ENCODE data around the gene CDK4. TPM values are rescaled to one million over a fixed set of nuclear protein-coding genes. Genes with fewer than 3 reads are reported as not detected.
"Not testable (repeated sequence)": the region's sequence is repeated elsewhere in the genome, so short reads cannot be mapped to it uniquely, and the experiment has no call there.

The CDK4 gene
- polyA plus RNA-seq, 1 donor (not counting 4 experiments of a cell fraction or from before 2014, with no cell fraction given): 146 TPM

- Histone ChIP-seq H3K4me2 (ENCODE audit: control insufficient read depth, extremely low read depth, insufficient read depth, low read depth, low read length) (no peak overlapping the region), H3K4me3 (ENCODE audit: control insufficient read depth in 2 of 3, extremely low read depth in 1 of 3, insufficient read depth in 2 of 3, low read depth in 1 of 3, low read length in 3 of 3) (no peak overlapping the region), H3K36me3 (ENCODE audit: control insufficient read depth in 2 of 2, extremely low read depth in 1 of 2, insufficient read depth in 2 of 2, low read length in 2 of 2) (peaks cover 9 to 10% of the 10 kb centered on the region in 2 experiments), H3K79me2 (ENCODE audit: control insufficient read depth, insufficient read depth, low read length) (peaks cover 15% of the 10 kb centered on the region), H3K9ac (ENCODE audit: control insufficient read depth, extremely low read depth, insufficient read depth, low read length) (no peak overlapping the region), H3K9me3 (ENCODE audit: control insufficient read depth, low read depth, low read length) (no peaks in the 10 kb centered on the region), H2AFZ (ENCODE audit: control insufficient read depth, low read length) (no peak overlapping the region), H4K20me1 (ENCODE audit: control insufficient read depth, extremely low read depth, insufficient read depth, low read length) (no peaks in the 10 kb centered on the region), H3K27ac (ENCODE audit: control insufficient read depth, insufficient read depth, low read length) (no peak overlapping the region), H3K9me1 (ENCODE audit: control insufficient read depth, extremely low read depth, insufficient read depth, low read length) (no peaks in the 10 kb centered on the region), H3K4me1 (ENCODE audit: control insufficient read depth, extremely low read depth, insufficient read depth, low read length) (peaks cover 12% of the 10 kb centered on the region), H3K27me3 (ENCODE audit: control insufficient read depth, extremely low read depth, insufficient read depth, low read length) (no peaks in the 10 kb centered on the region)
- DNase-seq (ENCODE audit: low read depth, low spot score) (no peak), FAIRE-seq (no peak)
- dilution Hi-C loops (cut with MboI; ENCODE audit: extremely low pct_ligation_motif_present, low sequenced_read_pairs): no loop called here
- no peak for TF ChIP-seq CTCF (optimal IDR thresholded peaks at IDR 0.05 in 1 of 3, IDR thresholded peaks at IDR 0.05 in 1 of 3, conservative IDR thresholded peaks at IDR 0.05 in 1 of 3; ENCODE audit: extremely low read depth in 1 of 3, insufficient read depth in 2 of 3, low read length in 3 of 3)
- TF ChIP-seq EZH2 (IDR thresholded peaks at IDR 0.05; ENCODE audit: low read length): no peak
Observed at GRCh38 chr12:57775044-57775443, 22.9 kb upstream of the CDK4 start.

- not testable (repeated sequence) for FAIRE-seq
Observed at GRCh38 chr12:57774634-57775033, 22.5 kb upstream of the CDK4 start.

More at GRCh38 chr12:57774634-57775033, 22.5 kb upstream of the CDK4 start:
- H3K27ac ChIP-seq (ENCODE audit: control insufficient read depth, insufficient read depth, low read length); H3K9me1 ChIP-seq (ENCODE audit: control insufficient read depth, extremely low read depth, insufficient read depth, low read length); H3K4me3 ChIP-seq (ENCODE audit: control insufficient read depth in 2 of 3, extremely low read depth in 1 of 3, insufficient read depth in 2 of 3, low read depth in 1 of 3, low read length in 3 of 3); H3K36me3 ChIP-seq (ENCODE audit: control insufficient read depth in 2 of 2, extremely low read depth in 1 of 2, insufficient read depth in 2 of 2, low read length in 2 of 2); H3K27me3 ChIP-seq (ENCODE audit: control insufficient read depth, extremely low read depth, insufficient read depth, low read length); dilution Hi-C loops (cut with MboI; ENCODE audit: extremely low pct_ligation_motif_present, low sequenced_read_pairs); DNase-seq (ENCODE audit: low read depth, low spot score); H2AFZ ChIP-seq (ENCODE audit: control insufficient read depth, low read length); H3K9ac ChIP-seq (ENCODE audit: control insufficient read depth, extremely low read depth, insufficient read depth, low read length); H4K20me1 ChIP-seq (ENCODE audit: control insufficient read depth, extremely low read depth, insufficient read depth, low read length); H3K9me3 ChIP-seq (ENCODE audit: control insufficient read depth, low read depth, low read length); H3K4me2 ChIP-seq (ENCODE audit: control insufficient read depth, extremely low read depth, insufficient read depth, low read depth, low read length): not testable (repeated sequence)
- peaks cover 19% of the 10 kb centered on the region for H3K79me2 ChIP-seq (ENCODE audit: control insufficient read depth, insufficient read depth, low read length)
- H3K4me1 ChIP-seq (ENCODE audit: control insufficient read depth, extremely low read depth, insufficient read depth, low read length): peaks cover 12% of the 10 kb centered on the region
